ENCODE results near the gene DHX16. TPM values are rescaled to one million over a fixed set of nuclear protein-coding genes. Genes with fewer than 3 reads are reported as not detected.

The DHX16 gene
- total and polyA plus RNA-seq, 9 of the 15 experiments (the other 6 are each of a cell fraction or from before 2014, with no cell fraction given) = 14.6 to 66.1 (median 47.5) TPM

GRCh38 chr6:30681766-30682142 is 8.9 kb upstream of the DHX16 start (continued):
- no peak for TF ChIP-seq GATA2 (CRISPR knock-in tag; IDR thresholded peaks at IDR 0.05)
- TF ChIP-seq MGA (IDR thresholded peaks at IDR 0.05) = no peak
- no peak for TF ChIP-seq PATZ1 (CRISPR knock-in tag; IDR thresholded peaks at IDR 0.05; ENCODE audit: borderline replicate concordance)
- no peak for TF ChIP-seq ZNF274 (IDR thresholded peaks at IDR 0.05; ENCODE audit: borderline replicate concordance, low read depth, low read length)
- no peak for TF ChIP-seq HDAC8 (tag; IDR thresholded peaks at IDR 0.05)
- TF ChIP-seq SRF (CRISPR knock-in tag; IDR thresholded peaks at IDR 0.05) = no peak
- peak; percentile 87; the same call in 1 of the 2 replicates for TF ChIP-seq CC2D1A (IDR thresholded peaks at IDR 0.05)
- TF ChIP-seq SMAD2 (IDR thresholded peaks at IDR 0.05; ENCODE audit: low read depth, low read length) = no peak
- no peak for TF ChIP-seq EWSR1 (IDR thresholded peaks at IDR 0.05; ENCODE audit: borderline replicate concordance, low read depth, partially characterized antibody)
- no peak for TF ChIP-seq PYGO2 (tag; IDR thresholded peaks at IDR 0.05)
- no peak for TF ChIP-seq DDX20 (tag; IDR thresholded peaks at IDR 0.05; ENCODE audit: low read depth)
- 0 out of 2 replicates have a peak, but pooled peaks have one; percentile 41 for TF ChIP-seq TRIM25 (IDR thresholded peaks at IDR 0.05; ENCODE audit: borderline replicate concordance)
- no peak for TF ChIP-seq JUNB (CRISPR knock-in tag; conservative IDR thresholded peaks at IDR 0.05)
- TF ChIP-seq NR1H2 (CRISPR knock-in tag; IDR thresholded peaks at IDR 0.05) = no peak

Measured in K562 (cell line).